CD4-positive, alpha-beta T cell (primary cell): ENCODE results near the gene ANXA6. TPM values are rescaled to one million over a fixed set of nuclear protein-coding genes. Genes with fewer than 3 reads are reported as not detected.

ENCODE experiments used
- ATAC-seq: fragments of 200-7000 bp; cut with Tn5 transposase; one replicate; pipeline ENCODE4 v1.10.0; 2022; ENCODE audit warnings: mild to moderate bottlenecking; ENCODE audit not compliant: poor library complexity
- CTCF ChIA-PET: fragments of 350-600 bp; sonication (Branson Sonifier 250); formaldehyde crosslinking; loops from one replicate; lab custom pipeline; 2021; ENCODE audit warnings: antibody characterized with exemption, inconsistent platforms; lab: Charles Lee
- POLR2A ChIA-PET: fragments of 350-600 bp; sonication (Branson Sonifier 250); formaldehyde crosslinking; loops from one replicate; lab custom pipeline; 2021; ENCODE audit warnings: antibody characterized with exemption, inconsistent platforms; lab: Charles Lee
- DNase-seq, 14 experiments: peaks; one replicate each; pipeline ENCODE4 v3.0.0-alpha.2; 2013 to 2020; ENCODE audit warnings: mixed read lengths in 2 of 14
- H3K27ac ChIP-seq, 2 donors: one replicate each; pipeline versions ENCODE4 v1.5.1 to v1.7.0; 2013; ENCODE audit warnings: low read length in 2 of 2, low read depth in 1 of 2, mild to moderate bottlenecking in 1 of 2
- H3K27me3 ChIP-seq, 2 experiments: 1 replicate in 1 of 2; 2 replicates in 1 of 2; pipeline versions ENCODE4 v1.6.1 to v1.7.0; 2013; ENCODE audit warnings: low read length in 2 of 2, control low read depth in 1 of 2, mild to moderate bottlenecking in 1 of 2, moderate library complexity in 1 of 2; ENCODE audit not compliant: insufficient read depth in 2 of 2, control insufficient read depth in 1 of 2
- H3K36me3 ChIP-seq: one replicate; pipeline ENCODE4 v1.6.1; 2013; ENCODE audit warnings: low read length, control low read depth; ENCODE audit not compliant: insufficient read depth
- H3K4me1 ChIP-seq: one replicate; pipeline ENCODE4 v1.6.1; 2013; ENCODE audit warnings: low read length, control low read depth; ENCODE audit not compliant: insufficient read depth
- H3K4me3 ChIP-seq: one replicate; pipeline ENCODE4 v1.5.1; 2013; ENCODE audit warnings: mild to moderate bottlenecking, low read length, moderate library complexity
- H3K9me3 ChIP-seq, 2 experiments: 1 replicate in 1 of 2; 2 replicates in 1 of 2; pipeline versions ENCODE4 v1.6.1 to v1.7.0; 2013; ENCODE audit warnings: low read length in 2 of 2, mild to moderate bottlenecking in 2 of 2, control low read depth in 1 of 2, moderate library complexity in 1 of 2; ENCODE audit not compliant: control insufficient read depth in 1 of 2, insufficient read depth in 1 of 2
- H3K27ac Mint-ChIP-seq: one replicate; pipeline ENCODE4 v1.8.0; 2020; ENCODE audit warnings: mixed read lengths
- H3K27me3 Mint-ChIP-seq: one replicate; pipeline ENCODE4 v1.8.0; 2021; ENCODE audit warnings: mixed read lengths
- H3K36me3 Mint-ChIP-seq: one replicate; pipeline ENCODE4 v1.8.0; 2021; ENCODE audit warnings: low read depth, mixed read lengths
- H3K4me1 Mint-ChIP-seq: one replicate; pipeline ENCODE4 v1.8.0; 2021; ENCODE audit warnings: low read depth, mixed read lengths
- H3K4me3 Mint-ChIP-seq: one replicate; pipeline ENCODE4 v1.8.0; 2020; ENCODE audit warnings: mild to moderate bottlenecking, mixed read lengths
- H3K9me3 Mint-ChIP-seq: one replicate; pipeline ENCODE4 v1.8.0; 2020; ENCODE audit warnings: mixed read lengths
- intact Hi-C, 2 experiments: fragments of 100-400 bp; cut with DNase I in 1 of 2; cut with micrococcal nuclease in 1 of 2; formaldehyde crosslinking; loops; one replicate each; pipeline versions ENCODE4 v1.15.1 to v1.9.0; 2023 to 2025; cut with DNase I, micrococcal nuclease
- total RNA-seq, 174 experiments: library from RNA in 2 of 174; stranded (reverse) in 2 of 174; gene quantifications; one replicate each; pipeline ENCODE4 v1.2.3 and lab custom pipeline; 2021 to 2026
- TF ChIP-seq, protein P1 (sequence below): fragments of 200-600 bp; IDR thresholded peaks from one replicate; pipeline ENCODE4 v1.8.0; 2022; ENCODE audit warnings: antibody characterized with exemption, mild to moderate bottlenecking

Gene ANXA6
- total RNA-seq, 2 experiments from 2014 or later, result 108 to 130 TPM

DNA sequence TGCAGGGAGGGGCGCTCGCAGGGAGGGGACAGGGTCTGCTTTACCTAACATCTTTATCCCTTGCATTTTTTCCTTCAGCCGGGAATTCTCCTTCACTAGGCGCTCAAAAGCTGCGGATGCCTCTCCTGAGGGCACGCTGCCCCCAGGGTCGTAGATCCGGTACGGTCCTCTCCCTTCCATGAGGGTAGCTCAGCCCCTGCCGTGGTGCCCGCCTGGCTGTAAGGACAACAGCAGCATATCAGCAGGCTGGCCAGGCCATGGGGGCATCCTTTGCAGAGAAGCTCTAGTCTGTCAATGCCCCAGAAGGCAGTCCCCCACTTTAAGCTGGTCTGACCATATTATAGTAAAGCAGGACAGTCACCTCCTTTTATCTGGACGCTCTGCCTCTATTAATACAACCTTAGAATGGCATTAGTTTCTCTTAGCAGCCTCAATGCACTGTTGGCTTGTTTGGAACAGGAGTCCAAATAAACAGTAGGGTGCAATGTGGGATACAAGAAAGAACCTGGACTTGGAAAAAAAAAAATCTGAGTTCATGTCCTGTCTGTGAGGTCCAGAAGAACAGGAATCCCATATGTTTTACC, 92.6 kb downstream of the ANXA6 start:
- Histone ChIP-seq H3K27ac (no peak overlapping the region), H3K36me3 (peaks cover 89% of the 10 kb centered on the region), H3K27me3 (no peaks in the 10 kb centered on the region), H3K9me3 (no peaks in the 10 kb centered on the region), H3K4me1 (peaks cover 77% of the 10 kb centered on the region), H3K4me3 (no peak overlapping the region)
- peaks cover 68% of the 10 kb centered on the region for H3K4me1 Mint-ChIP-seq
- H3K4me3 Mint-ChIP-seq, result no peak overlapping the region
- ChIA-PET POLR2A (interaction anchor here (0.8 to 1.0 kb wide), 2 partner anchors 13 to 16 kb away, joined by 3 read pairs; partner anchors contain the start of gene TNIP1), CTCF (interaction anchor here (0.9 to 1.3 kb wide), 2 partner anchors 50 to 53 kb away, joined by 3 read pairs; no protein-coding TSS in a partner anchor)
- H3K27me3 Mint-ChIP-seq, result no peaks in the 10 kb centered on the region
- DNase-seq, result no peak
- H3K36me3 Mint-ChIP-seq, result peaks cover 86% of the 10 kb centered on the region
- peak overlapping the region; percentile 72 for H3K27ac Mint-ChIP-seq
- H3K9me3 Mint-ChIP-seq, result no peaks in the 10 kb centered on the region
- ATAC-seq, result no peak
- TF ChIP-seq, protein P1, sequence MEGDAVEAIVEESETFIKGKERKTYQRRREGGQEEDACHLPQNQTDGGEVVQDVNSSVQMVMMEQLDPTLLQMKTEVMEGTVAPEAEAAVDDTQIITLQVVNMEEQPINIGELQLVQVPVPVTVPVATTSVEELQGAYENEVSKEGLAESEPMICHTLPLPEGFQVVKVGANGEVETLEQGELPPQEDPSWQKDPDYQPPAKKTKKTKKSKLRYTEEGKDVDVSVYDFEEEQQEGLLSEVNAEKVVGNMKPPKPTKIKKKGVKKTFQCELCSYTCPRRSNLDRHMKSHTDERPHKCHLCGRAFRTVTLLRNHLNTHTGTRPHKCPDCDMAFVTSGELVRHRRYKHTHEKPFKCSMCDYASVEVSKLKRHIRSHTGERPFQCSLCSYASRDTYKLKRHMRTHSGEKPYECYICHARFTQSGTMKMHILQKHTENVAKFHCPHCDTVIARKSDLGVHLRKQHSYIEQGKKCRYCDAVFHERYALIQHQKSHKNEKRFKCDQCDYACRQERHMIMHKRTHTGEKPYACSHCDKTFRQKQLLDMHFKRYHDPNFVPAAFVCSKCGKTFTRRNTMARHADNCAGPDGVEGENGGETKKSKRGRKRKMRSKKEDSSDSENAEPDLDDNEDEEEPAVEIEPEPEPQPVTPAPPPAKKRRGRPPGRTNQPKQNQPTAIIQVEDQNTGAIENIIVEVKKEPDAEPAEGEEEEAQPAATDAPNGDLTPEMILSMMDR, result no peak
- intact Hi-C loops, result no loop called here

DNA sequence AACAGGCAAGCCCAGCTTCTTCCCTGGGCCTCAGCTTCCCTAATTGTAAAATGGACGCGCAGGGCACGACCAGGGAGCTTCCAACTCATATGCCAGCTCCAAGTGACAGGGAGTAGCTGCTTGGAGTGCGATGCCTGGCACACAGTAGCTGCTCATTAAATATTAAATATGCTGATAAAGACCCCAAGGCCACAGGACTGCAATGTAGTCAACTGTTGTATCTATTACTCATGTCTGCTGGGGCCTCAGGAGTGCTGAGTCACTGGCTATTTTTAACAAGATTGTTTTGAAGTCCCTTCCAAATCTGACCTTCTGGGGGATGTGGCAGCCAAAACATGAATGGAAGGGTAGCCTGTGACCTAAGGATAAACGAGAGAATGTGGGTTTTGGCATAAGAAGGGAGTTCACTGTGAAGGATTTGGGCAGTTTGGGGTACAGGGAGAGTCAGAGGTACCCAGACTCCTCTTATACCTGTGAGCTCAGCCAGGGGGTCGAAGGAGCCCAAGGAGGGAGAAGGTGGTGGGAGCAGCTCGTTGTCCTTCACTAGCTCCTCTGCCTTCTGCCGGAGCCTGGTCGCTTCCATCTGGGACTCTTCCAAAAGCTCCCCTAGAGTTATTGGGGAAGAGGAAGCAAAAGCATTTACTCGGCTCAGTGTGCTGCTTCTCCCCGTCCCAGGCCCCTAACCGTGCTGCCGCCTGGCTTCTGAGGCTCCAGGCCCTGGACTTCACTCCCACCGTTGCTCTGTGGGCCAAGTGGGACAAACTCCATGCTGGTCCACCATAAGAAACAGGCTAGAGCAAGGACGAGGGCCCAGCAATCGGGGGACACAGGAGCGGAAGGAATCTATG, 94.2 kb downstream of the ANXA6 start:
- peaks cover 89% of the 10 kb centered on the region for H3K36me3 Mint-ChIP-seq
- POLR2A ChIA-PET, result interaction anchor here (1.0 to 1.5 kb wide), 2 partner anchors 18 to 52 kb away, joined by 4 to 6 read pairs; no protein-coding TSS in a partner anchor
- peaks cover 76% of the 10 kb centered on the region for H3K4me1 ChIP-seq
- H3K4me1 Mint-ChIP-seq, result peaks cover 62% of the 10 kb centered on the region
- peaks cover 92% of the 10 kb centered on the region for H3K36me3 ChIP-seq
- H3K27ac Mint-ChIP-seq, result no peak overlapping the region
- H3K4me3 Mint-ChIP-seq, result no peak overlapping the region
- H3K27ac ChIP-seq, result no peak overlapping the region
- no peaks in the 10 kb centered on the region for H3K27me3 ChIP-seq
- no peak overlapping the region for H3K4me3 ChIP-seq
- DNase-seq (no peak), ATAC-seq (no peak)
- CTCF ChIA-PET, result interaction anchor here (1.0 kb wide), 1 partner anchor 52 kb away, joined by 3 read pairs; no protein-coding TSS in a partner anchor
- TF ChIP-seq, protein P1, result no peak
- no peaks in the 10 kb centered on the region for H3K27me3 Mint-ChIP-seq
- intact Hi-C loops, result no loop called here
- H3K9me3 Mint-ChIP-seq, result no peaks in the 10 kb centered on the region
- H3K9me3 ChIP-seq, result no peaks in the 10 kb centered on the region

DNA sequence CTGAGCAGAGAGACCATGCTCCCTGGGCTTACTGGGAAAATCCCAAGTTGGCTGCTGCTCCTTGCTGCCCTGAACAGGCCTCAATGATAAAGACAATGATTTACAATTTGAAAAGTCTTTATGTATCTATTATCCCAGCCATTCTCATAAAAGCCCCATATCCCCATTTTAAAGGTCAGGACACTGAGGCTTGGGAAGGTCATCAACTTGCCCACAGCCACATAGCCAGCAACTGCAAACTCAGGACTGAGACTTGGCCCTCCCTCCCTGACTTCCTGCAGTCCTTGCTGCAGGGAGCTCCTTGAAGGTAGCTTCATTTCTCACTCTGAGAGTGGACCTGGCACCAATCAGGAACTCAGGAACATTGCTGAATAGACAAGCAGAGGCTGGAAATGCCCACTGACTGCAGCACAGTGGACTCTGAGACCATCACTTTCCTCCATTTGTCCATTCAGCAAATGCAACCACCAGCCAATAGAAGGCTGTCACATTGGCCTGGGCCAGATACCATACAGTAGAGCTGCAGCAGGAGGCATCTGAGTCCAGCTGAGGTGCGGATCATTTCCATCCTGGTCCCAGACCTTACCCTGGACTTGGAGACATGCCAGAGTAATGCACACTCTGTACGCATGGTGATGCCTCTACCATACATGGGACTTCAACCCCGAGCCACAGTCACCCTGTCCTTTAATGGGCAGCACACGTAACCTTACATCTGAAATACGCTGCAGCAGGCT, 95.0 kb downstream of the ANXA6 start:
- H3K4me3 ChIP-seq, result no peak overlapping the region
- H3K27ac ChIP-seq, result no peak overlapping the region
- no peaks in the 10 kb centered on the region for H3K9me3 Mint-ChIP-seq
- peaks cover 93% of the 10 kb centered on the region for H3K36me3 ChIP-seq
- TF ChIP-seq, protein P1, result no peak
- H3K4me1 ChIP-seq, result peaks cover 70% of the 10 kb centered on the region
- ChIA-PET POLR2A (interaction anchor here (1.0 to 1.5 kb wide), 2 partner anchors 19 to 52 kb away, joined by 4 to 6 read pairs; no protein-coding TSS in a partner anchor), CTCF (interaction anchor here (1.0 kb wide), 1 partner anchor 53 kb away, joined by 3 read pairs; no protein-coding TSS in a partner anchor)
- ATAC-seq, result no peak
- H3K4me3 Mint-ChIP-seq, result no peak overlapping the region
- H3K27ac Mint-ChIP-seq, result no peak overlapping the region
- no peaks in the 10 kb centered on the region for H3K27me3 ChIP-seq
- H3K27me3 Mint-ChIP-seq, result no peaks in the 10 kb centered on the region
- intact Hi-C loops, result no loop called here
- peaks cover 54% of the 10 kb centered on the region for H3K4me1 Mint-ChIP-seq
- no peak for DNase-seq
- H3K9me3 ChIP-seq, result no peaks in the 10 kb centered on the region
- peaks cover 90% of the 10 kb centered on the region for H3K36me3 Mint-ChIP-seq
